ENCODE data around the gene IL18BP.

- TF ChIP-seq CTCF (IDR thresholded peaks at IDR 0.05; ENCODE audit: borderline replicate concordance, extremely low read depth, low read length, poor library complexity, severe bottlenecking) (no peak), EZH2 (IDR thresholded peaks at IDR 0.05; ENCODE audit: borderline replicate concordance, low read depth, low read length, severe bottlenecking) (no peak)
Measured at GRCh38 chr11:72018171-72018570, 19.5 kb downstream of the IL18BP start.
